ENCODE data around the gene FAM228B. TPM values are rescaled to one million over a fixed set of nuclear protein-coding genes. Genes with fewer than 3 reads are reported as not detected.

Gene FAM228B
- total and polyA plus RNA-seq, 12 donors = 4.7 to 76.4 (median 27.3) TPM

GRCh38 chr2:24158131-24158530 lies 34.9 kb downstream of the FAM228B start:
- H3K9me3 ChIP-seq = peaks cover 0 to 9% (median 0%) of the 10 kb centered on the region in 11 donors
- intact Hi-C loops (cut with DNase I) = no loop called here
- DNase-seq = no peak
- no peak overlapping the region for H3K27ac ChIP-seq
- H3K36me3 ChIP-seq = peaks cover 0 to 53% (median 6%) of the 10 kb centered on the region in 9 donors
- 83 to 88% methylated on average over 5 of the region's 5 CpGs for WGBS, 2 donors
- H3K4me3 ChIP-seq = no peak overlapping the region
- H3K4me1 ChIP-seq = no peaks in the 10 kb centered on the region
- no peak for TF ChIP-seq CTCF (IDR thresholded peaks at IDR 0.05)
- H3K27me3 ChIP-seq = no peaks in the 10 kb centered on the region
- no peak for ATAC-seq

DNA sequence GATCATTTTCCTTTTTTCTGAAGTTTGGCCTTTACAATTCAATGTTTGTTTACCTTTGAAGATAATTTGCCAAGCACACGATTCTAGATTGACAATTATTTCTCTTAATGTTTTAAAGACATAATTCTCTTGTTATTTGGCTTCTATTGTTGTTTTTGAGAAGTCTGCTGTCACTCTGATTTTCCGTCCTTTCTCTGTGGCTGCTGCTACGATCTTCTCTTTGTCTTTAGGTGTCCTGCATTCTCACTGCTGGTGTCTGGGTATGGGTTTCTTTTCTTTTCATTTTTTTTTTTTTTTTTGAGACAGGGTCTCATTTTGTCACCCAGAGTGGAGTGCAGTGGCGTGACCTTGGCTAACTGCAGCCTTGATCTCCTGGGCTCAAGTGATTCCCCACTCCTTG lies 36.4 kb downstream of the FAM228B start:
- Histone ChIP-seq H3K27ac (no peak overlapping the region), H3K4me3 (no peak overlapping the region), H3K27me3 (no peaks in the 10 kb centered on the region), H3K4me1 (no peaks in the 10 kb centered on the region), H3K36me3 (peaks cover 0 to 50% (median 6%) of the 10 kb centered on the region in 9 donors), H3K9me3 (peaks cover 0 to 9% (median 0%) of the 10 kb centered on the region in 11 donors)
- intact Hi-C loops (cut with DNase I) = no loop called here
- ATAC-seq (no peak), DNase-seq (no peak)
- 94 to 95% methylated on average over 4 of the region's 4 CpGs for WGBS, 2 donors
- no peak for TF ChIP-seq CTCF (IDR thresholded peaks at IDR 0.05)

DNA sequence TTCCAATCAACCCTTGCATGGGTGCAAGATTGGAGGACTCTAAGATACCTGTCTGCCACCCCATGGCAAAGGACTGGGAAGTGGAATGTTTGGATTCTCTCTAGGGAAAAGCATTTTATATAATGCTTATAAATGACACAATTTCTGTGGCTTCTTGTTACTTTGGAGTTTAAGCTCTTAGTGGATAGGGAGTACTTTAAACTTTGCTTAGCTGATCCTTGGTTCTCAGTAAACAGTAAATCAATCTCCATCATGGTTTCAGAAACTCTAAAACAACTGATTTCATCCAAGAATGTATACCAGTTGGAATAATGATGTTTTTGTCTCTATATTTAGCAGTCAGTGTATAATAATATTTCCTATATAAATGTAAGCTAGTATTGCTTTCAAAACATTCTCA lies 37.5 kb downstream of the FAM228B start:
- H3K9me3 ChIP-seq = peaks cover 0 to 9% (median 0%) of the 10 kb centered on the region in 11 donors
- no peak for ATAC-seq
- H3K36me3 ChIP-seq = peaks cover 0 to 44% (median 6%) of the 10 kb centered on the region in 9 donors
- intact Hi-C loops (cut with DNase I) = no loop called here
- no peak for DNase-seq
- no peaks in the 10 kb centered on the region for H3K27me3 ChIP-seq
- no peak for TF ChIP-seq CTCF (IDR thresholded peaks at IDR 0.05)
- H3K4me1 ChIP-seq = no peaks in the 10 kb centered on the region
- no peak overlapping the region for H3K4me3 ChIP-seq
- no peak overlapping the region for H3K27ac ChIP-seq

- H3K9me3 ChIP-seq = peaks cover 0 to 9% (median 0%) of the 10 kb centered on the region in 11 donors
- 99 to 100% methylated on average over 1 of the region's 1 CpG for WGBS, 2 donors
- ATAC-seq (no peak), DNase-seq (no peak)
- peaks cover 0 to 44% (median 6%) of the 10 kb centered on the region in 9 donors for H3K36me3 ChIP-seq
- TF ChIP-seq CTCF (IDR thresholded peaks at IDR 0.05) = no peak
- no peak overlapping the region for H3K27ac ChIP-seq
- no peaks in the 10 kb centered on the region for H3K27me3 ChIP-seq
- no peak overlapping the region for H3K4me3 ChIP-seq
- intact Hi-C loops (cut with DNase I) = loop anchor here in 1 of 10 donors (2.0 kb wide), 1 partner anchor 336 kb away; no protein-coding TSS in a partner anchor
- H3K4me1 ChIP-seq = no peaks in the 10 kb centered on the region
Observed at GRCh38 chr2:24162494-24162893, 39.2 kb downstream of the FAM228B start.
